PC-3 (cell line): Measurements from ENCODE around the gene RNASEH2B. TPM values are rescaled to one million over a fixed set of nuclear protein-coding genes. Genes with fewer than 3 reads are reported as not detected.

Source experiments
- ATAC-seq: fragments of 200-7000 bp; cut with Tn5 transposase; 2 replicates; pipeline ENCODE4 v1.9.1; 2020; ENCODE audit warnings: mild to moderate bottlenecking, moderate library complexity
- BruUV-seq: library from RNA; stranded (reverse); fragments of 400-500 nt; replicated peaks from 2 replicates; lab custom pipeline; 2021; lab: Mats Ljungman, UMichigan
- CTCF ChIA-PET: fragments of 300-600 bp; sonication (Branson Sonifier 250); formaldehyde crosslinking; loops from one replicate; lab custom pipeline; 2022; ENCODE audit warnings: antibody characterized with exemption; lab: Charles Lee
- POLR2A ChIA-PET: fragments of 300-600 bp; sonication (Branson Sonifier 250); formaldehyde crosslinking; loops from one replicate; lab custom pipeline; 2022; ENCODE audit warnings: antibody characterized with exemption; ENCODE audit not compliant: unreplicated experiment; lab: Charles Lee
- DNase-seq: peaks from one replicate; pipeline ENCODE4 v3.0.0-alpha.2; 2015
- H2AFZ ChIP-seq: fragments of 300-600 bp; sonication (generic); 2 replicates; pipeline ENCODE4 v1.6.0; 2016; ENCODE audit warnings: antibody characterized with exemption, low read length
- H3F3A ChIP-seq: fragments of 300-600 bp; sonication (generic); one replicate; pipeline ENCODE4 v1.6.0; 2017; ENCODE audit warnings: antibody characterized with exemption, low read length, control low read depth, mild to moderate bottlenecking; ENCODE audit not compliant: unreplicated experiment
- H3K27ac ChIP-seq: fragments of 300-600 bp; sonication (generic); 2 replicates; pipeline ENCODE4 v1.5.1; 2016; ENCODE audit warnings: mild to moderate bottlenecking, low read length
- H3K27me3 ChIP-seq: fragments of 300-600 bp; sonication (generic); 2 replicates; pipeline ENCODE4 v1.6.1; 2016; ENCODE audit warnings: low read length, mixed read lengths
- H3K36me3 ChIP-seq: fragments of 300-600 bp; sonication (generic); 2 replicates; pipeline ENCODE4 v1.6.1; 2016; ENCODE audit warnings: low read depth, mixed run types, low read length, mixed read lengths
- H3K4me1 ChIP-seq: fragments of 300-600 bp; sonication (generic); 2 replicates; pipeline ENCODE4 v1.5.1; 2016; ENCODE audit warnings: low read length; ENCODE audit not compliant: insufficient read depth
- H3K4me2 ChIP-seq: fragments of 300-600 bp; sonication (generic); 2 replicates; pipeline ENCODE4 v1.6.0; 2016; ENCODE audit warnings: low read length
- H3K4me3 ChIP-seq: fragments of 300-600 bp; sonication (generic); 2 replicates; pipeline ENCODE4 v1.5.1; 2016; ENCODE audit warnings: mild to moderate bottlenecking, low read length, mixed read lengths
- H3K79me2 ChIP-seq: fragments of 300-600 bp; sonication (generic); 2 replicates; pipeline ENCODE4 v1.6.1; 2017; ENCODE audit warnings: low read length, mixed read lengths
- H3K9ac ChIP-seq: fragments of 300-600 bp; sonication (generic); 2 replicates; pipeline ENCODE4 v1.6.0; 2016; ENCODE audit warnings: mild to moderate bottlenecking, low read length
- H3K9me2 ChIP-seq: fragments of 300-600 bp; sonication (generic); replicated peaks from 2 replicates; pipeline ENCODE4 v1.6.1; 2016; ENCODE audit warnings: mixed run types, low read length, mixed read lengths
- H3K9me3 ChIP-seq: fragments of 300-600 bp; sonication (generic); 2 replicates; pipeline ENCODE4 v1.6.1; 2016; ENCODE audit warnings: low read length, mixed read lengths
- H4K20me1 ChIP-seq: fragments of 300-600 bp; sonication (generic); 2 replicates; pipeline ENCODE4 v1.6.1; 2016; ENCODE audit warnings: low read length, mixed read lengths
- CTCF ChIP-seq: fragments of 300-600 bp; sonication (generic); conservative IDR thresholded peaks from 2 replicates; pipeline ENCODE4 v1.5.1; 2017; ENCODE audit warnings: antibody characterized with exemption, low read depth, mild to moderate bottlenecking, low read length
- EZH2 ChIP-seq: fragments of 300-600 bp; sonication (generic); IDR thresholded peaks from one replicate; pipeline ENCODE4 v1.6.1; 2017; ENCODE audit warnings: antibody characterized with exemption, mild to moderate bottlenecking, low read length; ENCODE audit not compliant: unreplicated experiment
- EZH2phosphoT487 ChIP-seq: fragments of 300-600 bp; sonication (generic); IDR thresholded peaks from 2 replicates; pipeline ENCODE4 v1.6.1; 2018; ENCODE audit warnings: mild to moderate bottlenecking, antibody characterized with exemption, low read length, borderline replicate concordance
- intact Hi-C: fragments of 100-400 bp; cut with micrococcal nuclease; formaldehyde crosslinking; loops from 2 replicates; pipeline ENCODE4 v1.9.0; 2023
- total RNA-seq: library from RNA; depleted of rRNA; stranded (reverse); fragments of >200 nt; gene quantifications from 2 replicates; pipeline ENCODE4 v1.2.3, GENCODE V29; 2014

The RNASEH2B gene
- total RNA-seq, 1 experiment from 2014 or later, result 36.0 TPM

- Histone ChIP-seq H3K4me1 (no peaks in the 10 kb centered on the region), H3K9me2 (no peaks in the 10 kb centered on the region), H3K79me2 (no peaks in the 10 kb centered on the region), H4K20me1 (no peaks in the 10 kb centered on the region), H3K4me3 (no peak overlapping the region), H2AFZ (no peak overlapping the region), H3K4me2 (no peak overlapping the region), H3F3A (no peaks in the 10 kb centered on the region), H3K27ac (no peak overlapping the region), H3K27me3 (no peaks in the 10 kb centered on the region), H3K9ac (no peak overlapping the region), H3K9me3 (no peaks in the 10 kb centered on the region), H3K36me3 (no peaks in the 10 kb centered on the region)
- no peak for ATAC-seq
- TF ChIP-seq CTCF (no peak), EZH2 (no peak), EZH2phosphoT487 (no peak)
- CTCF ChIA-PET, result no interaction called here
- BruUV-seq, result no TSS peak
- no peak for DNase-seq
- intact Hi-C loops, result no loop called here
- POLR2A ChIA-PET, result no interaction called here
Observed at GRCh38 chr13:50941146-50941545, 31.6 kb downstream of the RNASEH2B start.

GRCh38 chr13:50942630-50943311 is 33.2 kb downstream of the RNASEH2B start:
- ATAC-seq, result no peak

More at GRCh38 chr13:50942630-50943311, 33.2 kb downstream of the RNASEH2B start:
- H3K4me1 ChIP-seq, result no peaks in the 10 kb centered on the region
- DNase-seq, result no peak
- TF ChIP-seq CTCF (no peak), EZH2 (no peak), EZH2phosphoT487 (no peak)
- H3K27ac ChIP-seq, result no peak overlapping the region
- no peaks in the 10 kb centered on the region for H3K9me3 ChIP-seq
- no peaks in the 10 kb centered on the region for H3F3A ChIP-seq
- H3K4me2 ChIP-seq, result no peak overlapping the region
- no peaks in the 10 kb centered on the region for H4K20me1 ChIP-seq
- intact Hi-C loops, result no loop called here
- H3K79me2 ChIP-seq, result no peaks in the 10 kb centered on the region
- no TSS peak for BruUV-seq
- no peaks in the 10 kb centered on the region for H3K9me2 ChIP-seq
- H3K27me3 ChIP-seq, result no peaks in the 10 kb centered on the region
- POLR2A ChIA-PET, result interaction anchor here (0.6 kb wide), 1 partner anchor 945 kb away, joined by 3 read pairs; no protein-coding TSS in a partner anchor
- no peak overlapping the region for H3K4me3 ChIP-seq
- H3K9ac ChIP-seq, result no peak overlapping the region
- H2AFZ ChIP-seq, result no peak overlapping the region
- CTCF ChIA-PET, result no interaction called here
- no peaks in the 10 kb centered on the region for H3K36me3 ChIP-seq
